PC-3 (cell line): ENCODE measurements around the gene CCDC91. TPM values are rescaled to one million over a fixed set of nuclear protein-coding genes. Genes with fewer than 3 reads are reported as not detected.
"Not testable (repeated sequence)": the region's sequence is repeated elsewhere in the genome, so short reads cannot be mapped to it uniquely, and the experiment has no call there.

ENCODE experiments used
- ATAC-seq: fragments of 200-7000 bp; cut with Tn5 transposase; 2 replicates; pipeline ENCODE4 v1.9.1; 2020; ENCODE audit warnings: mild to moderate bottlenecking, moderate library complexity
- BruUV-seq: library from RNA; stranded (reverse); fragments of 400-500 nt; replicated peaks from 2 replicates; lab custom pipeline; 2021; lab: Mats Ljungman, UMichigan
- CTCF ChIA-PET: fragments of 300-600 bp; sonication (Branson Sonifier 250); formaldehyde crosslinking; loops from one replicate; lab custom pipeline; 2022; ENCODE audit warnings: antibody characterized with exemption; lab: Charles Lee
- POLR2A ChIA-PET: fragments of 300-600 bp; sonication (Branson Sonifier 250); formaldehyde crosslinking; loops from one replicate; lab custom pipeline; 2022; ENCODE audit warnings: antibody characterized with exemption; ENCODE audit not compliant: unreplicated experiment; lab: Charles Lee
- DNase-seq: peaks from one replicate; pipeline ENCODE4 v3.0.0-alpha.2; 2015
- H2AFZ ChIP-seq: fragments of 300-600 bp; sonication (generic); 2 replicates; pipeline ENCODE4 v1.6.0; 2016; ENCODE audit warnings: antibody characterized with exemption, low read length
- H3F3A ChIP-seq: fragments of 300-600 bp; sonication (generic); one replicate; pipeline ENCODE4 v1.6.0; 2017; ENCODE audit warnings: antibody characterized with exemption, low read length, control low read depth, mild to moderate bottlenecking; ENCODE audit not compliant: unreplicated experiment
- H3K27ac ChIP-seq: fragments of 300-600 bp; sonication (generic); 2 replicates; pipeline ENCODE4 v1.5.1; 2016; ENCODE audit warnings: mild to moderate bottlenecking, low read length
- H3K27me3 ChIP-seq: fragments of 300-600 bp; sonication (generic); 2 replicates; pipeline ENCODE4 v1.6.1; 2016; ENCODE audit warnings: low read length, mixed read lengths
- H3K36me3 ChIP-seq: fragments of 300-600 bp; sonication (generic); 2 replicates; pipeline ENCODE4 v1.6.1; 2016; ENCODE audit warnings: low read depth, mixed run types, low read length, mixed read lengths
- H3K4me1 ChIP-seq: fragments of 300-600 bp; sonication (generic); 2 replicates; pipeline ENCODE4 v1.5.1; 2016; ENCODE audit warnings: low read length; ENCODE audit not compliant: insufficient read depth
- H3K4me2 ChIP-seq: fragments of 300-600 bp; sonication (generic); 2 replicates; pipeline ENCODE4 v1.6.0; 2016; ENCODE audit warnings: low read length
- H3K4me3 ChIP-seq: fragments of 300-600 bp; sonication (generic); 2 replicates; pipeline ENCODE4 v1.5.1; 2016; ENCODE audit warnings: mild to moderate bottlenecking, low read length, mixed read lengths
- H3K79me2 ChIP-seq: fragments of 300-600 bp; sonication (generic); 2 replicates; pipeline ENCODE4 v1.6.1; 2017; ENCODE audit warnings: low read length, mixed read lengths
- H3K9ac ChIP-seq: fragments of 300-600 bp; sonication (generic); 2 replicates; pipeline ENCODE4 v1.6.0; 2016; ENCODE audit warnings: mild to moderate bottlenecking, low read length
- H3K9me2 ChIP-seq: fragments of 300-600 bp; sonication (generic); replicated peaks from 2 replicates; pipeline ENCODE4 v1.6.1; 2016; ENCODE audit warnings: mixed run types, low read length, mixed read lengths
- H3K9me3 ChIP-seq: fragments of 300-600 bp; sonication (generic); 2 replicates; pipeline ENCODE4 v1.6.1; 2016; ENCODE audit warnings: low read length, mixed read lengths
- H4K20me1 ChIP-seq: fragments of 300-600 bp; sonication (generic); 2 replicates; pipeline ENCODE4 v1.6.1; 2016; ENCODE audit warnings: low read length, mixed read lengths
- CTCF ChIP-seq: fragments of 300-600 bp; sonication (generic); conservative IDR thresholded peaks from 2 replicates; pipeline ENCODE4 v1.5.1; 2017; ENCODE audit warnings: antibody characterized with exemption, low read depth, mild to moderate bottlenecking, low read length
- EZH2 ChIP-seq: fragments of 300-600 bp; sonication (generic); IDR thresholded peaks from one replicate; pipeline ENCODE4 v1.6.1; 2017; ENCODE audit warnings: antibody characterized with exemption, mild to moderate bottlenecking, low read length; ENCODE audit not compliant: unreplicated experiment
- EZH2phosphoT487 ChIP-seq: fragments of 300-600 bp; sonication (generic); IDR thresholded peaks from 2 replicates; pipeline ENCODE4 v1.6.1; 2018; ENCODE audit warnings: mild to moderate bottlenecking, antibody characterized with exemption, low read length, borderline replicate concordance
- intact Hi-C: fragments of 100-400 bp; cut with micrococcal nuclease; formaldehyde crosslinking; loops from 2 replicates; pipeline ENCODE4 v1.9.0; 2023
- total RNA-seq: library from RNA; depleted of rRNA; stranded (reverse); fragments of >200 nt; gene quantifications from 2 replicates; pipeline ENCODE4 v1.2.3, GENCODE V29; 2014

CCDC91 gene
- total RNA-seq, 1 experiment from 2014 or later, result 15.7 TPM

DNA sequence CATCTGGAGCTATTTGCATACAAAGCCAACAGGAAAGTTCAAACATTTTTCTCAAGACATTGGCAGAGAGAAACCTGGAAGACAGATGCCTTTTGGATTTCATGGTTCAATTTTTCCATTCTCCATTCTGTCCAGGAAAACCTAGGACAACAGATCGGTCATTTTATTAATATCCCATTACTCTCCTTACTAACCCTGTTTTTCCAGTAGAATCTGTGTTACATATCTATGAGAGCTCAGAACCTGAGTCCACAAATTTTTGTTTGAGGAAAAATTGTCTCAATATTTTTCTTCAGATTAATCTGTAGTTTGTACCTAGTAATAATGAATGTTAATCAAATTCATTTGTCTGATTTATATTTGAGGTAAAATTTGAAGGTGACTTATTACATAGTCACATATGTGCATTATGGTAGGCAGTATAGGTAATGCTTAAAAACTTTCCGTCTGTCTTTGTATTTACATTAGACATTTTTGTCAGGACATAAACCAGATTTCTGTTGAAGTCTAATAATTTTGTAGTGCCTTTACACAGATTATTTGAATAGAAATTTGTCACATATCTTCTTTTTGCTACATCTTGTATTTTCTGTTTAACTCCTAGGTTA is 75.3 kb downstream of the CCDC91 start:
- Histone ChIP-seq H3K9me2 (no peaks in the 10 kb centered on the region), H3K9me3 (no peaks in the 10 kb centered on the region), H3K4me1 (no peaks in the 10 kb centered on the region), H3K4me3 (no peak overlapping the region), H3K36me3 (no peaks in the 10 kb centered on the region), H3K79me2 (no peaks in the 10 kb centered on the region), H2AFZ (no peak overlapping the region), H3F3A (no peaks in the 10 kb centered on the region), H3K4me2 (no peak overlapping the region), H4K20me1 (no peaks in the 10 kb centered on the region), H3K27ac (no peak overlapping the region), H3K9ac (no peak overlapping the region), H3K27me3 (no peaks in the 10 kb centered on the region)
- ChIA-PET POLR2A (no interaction called here), CTCF (no interaction called here)
- TF ChIP-seq EZH2 (no peak), CTCF (no peak), EZH2phosphoT487 (no peak)
- DNase-seq (no peak), ATAC-seq (no peak)
- intact Hi-C loops, result no loop called here
- no TSS peak for BruUV-seq

GRCh38 chr12:28267920-28268607 is 77.8 kb downstream of the CCDC91 start:
- POLR2A ChIA-PET, H3F3A ChIP-seq, BruUV-seq, H4K20me1 ChIP-seq, H3K9me3 ChIP-seq, H3K4me2 ChIP-seq, DNase-seq, H3K79me2 ChIP-seq, CTCF ChIA-PET, intact Hi-C loops, H3K9ac ChIP-seq, H3K4me1 ChIP-seq, H3K27me3 ChIP-seq, H3K27ac ChIP-seq, H3K36me3 ChIP-seq, H3K9me2 ChIP-seq, H2AFZ ChIP-seq, H3K4me3 ChIP-seq, ATAC-seq: not testable (repeated sequence)

DNA sequence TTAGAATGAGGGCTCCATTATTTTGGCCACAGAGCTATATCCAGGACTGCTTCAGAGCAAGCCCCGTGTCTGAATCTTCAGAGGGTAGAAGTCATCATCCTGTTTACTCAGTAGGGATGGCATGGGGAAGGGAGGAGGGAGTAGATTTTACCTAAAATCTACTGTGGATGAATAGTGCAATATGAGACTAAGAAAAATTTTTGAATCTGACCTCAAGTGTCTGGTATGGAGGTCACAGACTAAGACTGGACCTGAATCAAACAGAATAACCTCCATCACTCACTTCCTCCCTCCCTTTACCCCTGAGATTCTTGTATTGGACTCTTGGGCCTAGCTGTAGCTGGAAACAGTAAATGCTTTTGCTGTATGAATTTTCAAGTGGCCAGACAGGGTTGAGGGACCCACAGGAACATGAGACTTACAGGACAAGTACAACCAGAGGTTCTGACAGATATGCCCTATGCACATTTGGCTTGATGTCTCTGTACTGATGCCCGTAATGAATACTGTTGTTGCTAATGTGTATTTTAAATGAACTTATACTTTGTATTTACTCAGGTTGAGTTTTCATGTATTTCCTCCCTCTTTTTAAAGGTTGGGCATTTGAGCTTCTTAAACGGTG is 78.5 kb downstream of the CCDC91 start:
- ChIA-PET CTCF (no interaction called here), POLR2A (no interaction called here)
- no peaks in the 10 kb centered on the region for H3F3A ChIP-seq
- DNase-seq (no peak), ATAC-seq (no peak)
- 0 out of 2 replicates have a peak, but pooled peaks cover 3% of the 10 kb centered on the region for H3K9me3 ChIP-seq
- H3K79me2 ChIP-seq, result no peaks in the 10 kb centered on the region
- no peak overlapping the region for H3K27ac ChIP-seq
- no peak overlapping the region for H2AFZ ChIP-seq
- H3K4me2 ChIP-seq, result no peak overlapping the region
- H3K27me3 ChIP-seq, result no peaks in the 10 kb centered on the region
- TF ChIP-seq EZH2phosphoT487 (no peak), CTCF (no peak), EZH2 (no peak)
- H3K9ac ChIP-seq, result no peak overlapping the region
- no TSS peak for BruUV-seq
- H3K4me3 ChIP-seq, result no peak overlapping the region
- H4K20me1 ChIP-seq, result no peaks in the 10 kb centered on the region
- no peaks in the 10 kb centered on the region for H3K36me3 ChIP-seq
- intact Hi-C loops, result no loop called here
- H3K4me1 ChIP-seq, result no peaks in the 10 kb centered on the region
- H3K9me2 ChIP-seq, result no peaks in the 10 kb centered on the region
